B cell (primary cell): Measurements from ENCODE around the gene ADRM1. TPM values are rescaled to one million over a fixed set of nuclear protein-coding genes. Genes with fewer than 3 reads are reported as not detected.

Experiments used
- ATAC-seq: fragments of 200-7000 bp; cut with Tn5 transposase; one replicate; pipeline ENCODE4 v1.10.0; 2021; ENCODE audit warnings: low read depth, mild to moderate bottlenecking, moderate number of reproducible peaks, moderate library complexity
- CTCF ChIA-PET: fragments of 350-600 bp; sonication (Branson Sonifier 250); formaldehyde crosslinking; loops from one replicate; lab custom pipeline; 2021; ENCODE audit warnings: antibody characterized with exemption, inconsistent platforms; lab: Charles Lee
- POLR2A ChIA-PET: fragments of 350-600 bp; sonication (Branson Sonifier 250); formaldehyde crosslinking; loops from one replicate; lab custom pipeline; 2021; ENCODE audit warnings: antibody characterized with exemption; lab: Charles Lee
- DNase-seq: peaks from one replicate; pipeline ENCODE4 v3.0.0; 2013
- H2AFZ ChIP-seq: 2 replicates; pipeline ENCODE4 v1.6.1; 2012; ENCODE audit warnings: mild to moderate bottlenecking, low read depth, low read length; ENCODE audit not compliant: insufficient read depth, poor library complexity, severe bottlenecking
- H3K27ac ChIP-seq, 2 donors: 1 replicate in 1 of 2; 2 replicates in 1 of 2; pipeline ENCODE4 v1.5.1; 2012 to 2013; ENCODE audit warnings: low read length in 2 of 2, mild to moderate bottlenecking in 2 of 2, moderate library complexity in 1 of 2
- H3K27me3 ChIP-seq, 4 experiments: fragments of 200-600 bp in 1 of 4; sonication (generic) in 1 of 4; replicated peaks in 1 of 4; 1 replicate in 2 of 4; 2 replicates in 2 of 4; pipeline versions ENCODE4 v1.6.1 to v1.7.0; 2013 to 2016; ENCODE audit warnings: low read length in 3 of 4, mild to moderate bottlenecking in 2 of 4, mixed read lengths in 1 of 4, moderate library complexity in 1 of 4; ENCODE audit not compliant: insufficient read depth in 4 of 4, control insufficient read depth in 3 of 4; ENCODE audit errors: control extremely low read depth in 1 of 4
- H3K36me3 ChIP-seq, 2 experiments: replicated peaks in 1 of 2; 1 replicate in 1 of 2; 2 replicates in 1 of 2; pipeline versions ENCODE4 v1.6.1 to v1.7.1; 2013; ENCODE audit warnings: low read length in 1 of 2; ENCODE audit not compliant: insufficient read depth in 2 of 2, control insufficient read depth in 1 of 2; ENCODE audit errors: control extremely low read depth in 1 of 2, extremely low read depth in 1 of 2
- H3K4me1 ChIP-seq, 2 donors: fragments of 200-600 bp in 1 of 2; sonication (generic) in 1 of 2; 1 replicate in 1 of 2; 2 replicates in 1 of 2; pipeline versions ENCODE4 v1.5.1 to v1.6.1; 2013 to 2017; ENCODE audit warnings: low read length in 2 of 2; ENCODE audit not compliant: control insufficient read depth in 2 of 2, insufficient read depth in 2 of 2
- H3K4me2 ChIP-seq: replicated peaks from 2 replicates; pipeline ENCODE3; 2012; ENCODE audit warnings: mild to moderate bottlenecking, low read depth, low read length; ENCODE audit not compliant: poor library complexity, severe bottlenecking
- H3K4me3 ChIP-seq, 5 experiments: fragments of 200-600 bp in 1 of 5; sonication (generic) in 1 of 5; 1 replicate in 3 of 5; 2 replicates in 2 of 5; pipeline versions ENCODE4 v1.5.1 to v1.7.0; 2011 to 2016; ENCODE audit warnings: low read length in 4 of 5, mild to moderate bottlenecking in 4 of 5, low read depth in 2 of 5, control low read depth in 1 of 5, moderate library complexity in 1 of 5; ENCODE audit not compliant: insufficient read depth in 1 of 5; ENCODE audit errors: control extremely low read depth in 1 of 5, extremely low read depth in 1 of 5
- H3K79me2 ChIP-seq: fragments of 200-600 bp; sonication (generic); one replicate; pipeline ENCODE4 v1.6.0; 2016; ENCODE audit warnings: low read length; ENCODE audit not compliant: control insufficient read depth, insufficient read depth
- H3K9ac ChIP-seq: fragments of 200-600 bp; sonication (generic); 2 replicates; pipeline ENCODE4 v1.6.1; 2017; ENCODE audit warnings: mild to moderate bottlenecking, low read length, moderate library complexity
- H3K9me3 ChIP-seq, 3 donors: one replicate each; pipeline versions ENCODE4 v1.6.1 to v1.7.1; 2013; ENCODE audit warnings: low read length in 2 of 3; ENCODE audit not compliant: control insufficient read depth in 2 of 3, insufficient read depth in 1 of 3; ENCODE audit errors: control extremely low read depth in 1 of 3
- H4K20me1 ChIP-seq: 2 replicates; pipeline ENCODE4 v1.6.0; 2012; ENCODE audit warnings: mild to moderate bottlenecking, low read length; ENCODE audit not compliant: insufficient read depth, control insufficient read depth, poor library complexity, severe bottlenecking
- H3K27ac Mint-ChIP-seq: one replicate; pipeline ENCODE4 v1.8.0; 2021; ENCODE audit warnings: mixed read lengths
- H3K27me3 Mint-ChIP-seq: one replicate; pipeline ENCODE4 v1.8.0; 2021; ENCODE audit warnings: mixed read lengths
- H3K4me1 Mint-ChIP-seq: one replicate; pipeline ENCODE4 v1.8.0; 2021; ENCODE audit warnings: mixed read lengths
- H3K4me3 Mint-ChIP-seq: one replicate; pipeline ENCODE4 v1.8.0; 2021; ENCODE audit warnings: mixed read lengths
- H3K9me3 Mint-ChIP-seq: one replicate; pipeline ENCODE4 v1.8.0; 2022; ENCODE audit warnings: mixed read lengths; ENCODE audit not compliant: insufficient read depth
- EZH2 ChIP-seq: IDR thresholded peaks from 2 replicates; pipeline ENCODE4 v1.6.1; 2012; ENCODE audit warnings: borderline replicate concordance, low read depth, mild to moderate bottlenecking, moderate library complexity, low read length; ENCODE audit not compliant: insufficient read depth, poor library complexity, severe bottlenecking
- WGBS: methylation state at CpG from one replicate; pipeline ENCODE4 v1.1.5; 2013; ENCODE audit warnings: missing lambda C conversion rate; ENCODE audit not compliant: insufficient coverage; 5-methylcytosine and 5-hydroxymethylcytosine counted together
- intact Hi-C: fragments of 100-400 bp; cut with micrococcal nuclease; formaldehyde crosslinking; loops from one replicate; pipeline ENCODE4 v1.10.0; 2022
- polyA plus RNA-seq: library from polyadenylated mRNA; depleted of rRNA; stranded (reverse); fragments of >200 nt; gene quantifications from 2 replicates; pipeline ENCODE4 v1.2.3, GENCODE V29; 2012
- total RNA-seq, 2 donors: library from RNA; stranded (reverse); fragments of 120-200 nt in 1 of 2; gene quantifications; 1 replicate in 1 of 2; 2 replicates in 1 of 2; pipeline versions ENCODE4 v1.2.3 to v1.2.4, GENCODE V29; 2013 to 2022
- TF ChIP-seq, protein P1 (sequence below): fragments of 200-600 bp; IDR thresholded peaks from one replicate; pipeline ENCODE4 v1.8.0; 2022; ENCODE audit warnings: antibody characterized with exemption, mild to moderate bottlenecking

The ADRM1 gene
- total and polyA plus RNA-seq, 2 donors (not counting 1 experiment from before 2014, with no cell fraction given) = 73.9 to 87.2 TPM

DNA sequence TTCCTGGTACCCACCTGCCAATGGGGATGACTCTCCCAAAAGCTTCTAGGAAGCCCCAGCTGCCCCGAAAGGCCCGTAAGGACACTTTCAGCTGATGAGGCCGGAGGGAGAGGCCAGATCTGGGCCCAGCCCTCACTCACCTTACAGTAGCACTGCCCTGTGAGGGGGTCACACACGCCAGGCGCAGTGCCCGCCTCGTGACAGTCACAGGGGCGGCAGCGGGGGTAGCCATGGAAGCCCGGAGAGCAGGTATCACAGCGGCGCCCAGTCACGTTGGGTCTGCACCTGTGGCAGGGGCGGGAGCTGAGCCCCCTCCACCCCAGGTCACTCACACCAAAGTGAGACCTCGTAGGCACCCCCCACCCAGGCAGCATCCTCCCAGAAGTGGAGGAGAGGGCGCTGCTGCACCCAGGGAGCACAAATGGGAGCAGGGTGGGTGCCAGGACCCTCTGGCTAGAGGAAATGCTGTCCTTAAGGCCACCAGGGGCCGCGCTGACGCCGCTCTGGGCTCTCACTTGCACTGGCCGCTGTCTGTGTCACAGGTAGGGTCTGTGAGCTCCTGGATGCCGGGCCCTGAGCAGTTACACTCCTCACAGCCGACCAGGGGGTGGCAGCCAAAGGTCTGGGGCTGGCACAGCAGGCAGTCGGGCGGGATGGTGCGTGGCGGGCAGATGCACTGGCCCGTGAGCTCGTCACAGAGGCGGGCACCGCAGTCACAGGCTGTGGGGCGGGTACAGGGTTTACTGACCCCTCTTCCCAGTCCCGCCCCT lies 25.1 kb downstream of the ADRM1 start:
- H3K9me3 Mint-ChIP-seq = no peaks in the 10 kb centered on the region
- no peaks in the 10 kb centered on the region for H3K4me1 Mint-ChIP-seq
- Histone ChIP-seq H3K27ac (no peak overlapping the region), H3K4me3 (no peak overlapping the region), H3K27me3 (no peaks in the 10 kb centered on the region), H4K20me1 (no peaks in the 10 kb centered on the region), H3K4me1 (no peaks in the 10 kb centered on the region), H3K9ac (no peak overlapping the region), H3K9me3 (no peaks in the 10 kb centered on the region), H3K79me2 (no peaks in the 10 kb centered on the region), H2AFZ (no peak overlapping the region), H3K4me2 (no peak overlapping the region), H3K36me3 (peaks cover 0 to 53% of the 10 kb centered on the region in 2 experiments)
- intact Hi-C loops = no loop called here
- ChIA-PET POLR2A (interaction anchor here (0.6 kb wide), 2 partner anchors 391 to 692 kb away, joined by 3 to 4 read pairs; no protein-coding TSS in a partner anchor), CTCF (no interaction called here)
- no peak overlapping the region for H3K27ac Mint-ChIP-seq
- TF ChIP-seq, protein P1, sequence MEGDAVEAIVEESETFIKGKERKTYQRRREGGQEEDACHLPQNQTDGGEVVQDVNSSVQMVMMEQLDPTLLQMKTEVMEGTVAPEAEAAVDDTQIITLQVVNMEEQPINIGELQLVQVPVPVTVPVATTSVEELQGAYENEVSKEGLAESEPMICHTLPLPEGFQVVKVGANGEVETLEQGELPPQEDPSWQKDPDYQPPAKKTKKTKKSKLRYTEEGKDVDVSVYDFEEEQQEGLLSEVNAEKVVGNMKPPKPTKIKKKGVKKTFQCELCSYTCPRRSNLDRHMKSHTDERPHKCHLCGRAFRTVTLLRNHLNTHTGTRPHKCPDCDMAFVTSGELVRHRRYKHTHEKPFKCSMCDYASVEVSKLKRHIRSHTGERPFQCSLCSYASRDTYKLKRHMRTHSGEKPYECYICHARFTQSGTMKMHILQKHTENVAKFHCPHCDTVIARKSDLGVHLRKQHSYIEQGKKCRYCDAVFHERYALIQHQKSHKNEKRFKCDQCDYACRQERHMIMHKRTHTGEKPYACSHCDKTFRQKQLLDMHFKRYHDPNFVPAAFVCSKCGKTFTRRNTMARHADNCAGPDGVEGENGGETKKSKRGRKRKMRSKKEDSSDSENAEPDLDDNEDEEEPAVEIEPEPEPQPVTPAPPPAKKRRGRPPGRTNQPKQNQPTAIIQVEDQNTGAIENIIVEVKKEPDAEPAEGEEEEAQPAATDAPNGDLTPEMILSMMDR = no peak
- no peak for TF ChIP-seq EZH2
- H3K27me3 Mint-ChIP-seq = no peaks in the 10 kb centered on the region
- DNase-seq (no peak), ATAC-seq (no peak)
- 85% methylated on average over 30 of the region's 33 CpGs for WGBS
- H3K4me3 Mint-ChIP-seq = no peak overlapping the region

DNA sequence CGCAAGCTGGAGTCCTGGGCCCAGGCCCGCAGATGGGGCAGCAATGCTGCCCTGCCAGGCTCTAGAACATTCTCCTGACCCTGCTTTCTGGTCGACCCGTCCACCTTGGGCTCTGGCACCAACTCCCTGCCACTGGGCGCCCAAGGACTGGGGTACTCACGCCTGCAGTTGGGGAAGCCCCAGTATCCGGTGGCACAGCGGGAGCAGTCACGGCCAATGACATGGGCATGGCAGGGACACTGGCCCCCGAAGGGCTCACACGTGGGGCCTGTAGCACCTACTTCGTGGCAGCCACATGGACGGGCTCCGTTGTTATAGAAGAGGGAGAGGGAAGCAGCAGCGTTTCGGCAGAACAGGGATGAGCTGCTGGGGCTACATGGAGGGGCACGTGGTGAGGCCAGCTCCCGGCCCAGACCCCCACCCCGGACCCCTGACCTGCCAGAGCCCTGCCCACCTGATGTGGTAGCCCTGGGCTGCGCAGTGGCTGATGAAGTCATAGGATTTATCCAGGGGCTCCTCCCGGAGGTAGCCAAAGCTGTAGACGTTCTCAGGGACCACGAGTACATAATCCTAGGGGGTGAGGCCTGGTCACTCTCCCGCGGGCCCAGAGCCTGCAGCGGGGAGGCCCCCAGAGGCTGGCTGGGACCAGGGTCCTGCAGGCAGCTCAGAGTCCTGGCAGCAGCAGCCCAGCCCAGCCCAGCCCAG lies 26.0 kb downstream of the ADRM1 start:
- Histone ChIP-seq H2AFZ (no peak overlapping the region), H3K36me3 (peaks cover 0 to 58% of the 10 kb centered on the region in 2 experiments), H3K4me2 (no peak overlapping the region), H3K27me3 (no peaks in the 10 kb centered on the region), H3K9ac (no peak overlapping the region), H3K79me2 (no peaks in the 10 kb centered on the region), H3K9me3 (no peaks in the 10 kb centered on the region), H3K4me3 (no peak overlapping the region), H3K4me1 (no peaks in the 10 kb centered on the region), H4K20me1 (no peaks in the 10 kb centered on the region), H3K27ac (no peak overlapping the region)
- no peak for TF ChIP-seq EZH2
- TF ChIP-seq, protein P1 = no peak
- ChIA-PET POLR2A (no interaction called here), CTCF (interaction anchor here (1.0 kb wide), 1 partner anchor 28 kb away, joined by 3 read pairs; no protein-coding TSS in a partner anchor)
- intact Hi-C loops = no loop called here
- DNase-seq (no peak), ATAC-seq (no peak)
- Mint-ChIP-seq H3K27me3 (no peaks in the 10 kb centered on the region), H3K27ac (no peak overlapping the region), H3K4me1 (no peaks in the 10 kb centered on the region), H3K4me3 (no peak overlapping the region), H3K9me3 (no peaks in the 10 kb centered on the region)
- 94% methylated on average over 26 of the region's 26 CpGs for WGBS
